ENCODE measurements around the gene RARG. TPM values are rescaled to one million over a fixed set of nuclear protein-coding genes. Genes with fewer than 3 reads are reported as not detected.
A peak's percentile ranks its signal among the peaks of the same experiment; 100 is the strongest.
"Not testable (repeated sequence)": the region's sequence is repeated elsewhere in the genome, so short reads cannot be mapped to it uniquely, and the experiment has no call there.

Gene RARG
- total RNA-seq, 4 donors from 2014 or later, result 15.6 to 26.6 (median 22.9) TPM

GRCh38 chr12:53208877-53209463 lies 23.0 kb downstream of the RARG start:
- no peaks in the 10 kb centered on the region for H3K27me3 ChIP-seq
- peaks cover 0 to 49% of the 10 kb centered on the region in 2 donors for H3K36me3 ChIP-seq
- ATAC-seq, result no peak
- no peak overlapping the region for H3K4me3 ChIP-seq
- 54 to 57% methylated on average over 3 to 7 of the region's 7 CpGs for WGBS, 2 donors (ENCODE audit: low coverage in 1 of 2)
- H3K9me3 ChIP-seq, result no peaks in the 10 kb centered on the region
- H3K4me1 ChIP-seq, result peaks cover 0 to 30% (median 10%) of the 10 kb centered on the region in 3 donors
- no peak for TF ChIP-seq EP300 (IDR thresholded peaks at IDR 0.05)
- TF ChIP-seq POLR2AphosphoS5 (IDR thresholded peaks at IDR 0.05), result no peak
- TF ChIP-seq POLR2A (IDR thresholded peaks at IDR 0.05), result no peak
- no peak for TF ChIP-seq CTCF (IDR thresholded peaks at IDR 0.05)
- H3K27ac ChIP-seq, result peak overlapping the region in 3 of 4 donors; percentile 12 to 41 (median 16)

DNA sequence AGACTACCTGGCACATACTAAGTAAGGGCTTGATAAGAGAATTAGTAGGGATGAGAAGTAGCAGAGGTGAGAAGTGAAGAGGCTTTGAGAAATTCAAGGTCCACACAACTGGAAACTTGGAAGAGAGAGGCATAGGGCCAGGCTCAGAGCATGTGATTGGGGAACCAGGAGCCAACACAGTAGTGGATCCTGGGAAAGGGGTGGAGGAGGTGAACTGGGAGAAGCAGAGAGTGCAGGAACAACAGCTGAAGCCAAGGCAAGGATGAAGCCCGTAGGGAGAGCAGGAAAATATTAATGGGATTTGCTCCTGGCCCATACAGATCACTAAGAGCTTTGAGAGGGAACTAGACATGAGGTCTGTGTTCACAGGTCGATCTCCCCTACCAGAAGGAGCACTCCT lies 23.6 kb downstream of the RARG start:
- peak; percentile 37 for ATAC-seq
- Histone ChIP-seq H3K4me1 (peaks cover 0 to 25% (median 7%) of the 10 kb centered on the region in 3 donors), H3K27me3 (no peaks in the 10 kb centered on the region), H3K36me3 (peaks cover 0 to 44% of the 10 kb centered on the region in 2 donors), H3K4me3 (no peak overlapping the region), H3K27ac (peak overlapping the region in 2 of 4 donors; percentile 12 to 41), H3K9me3 (no peaks in the 10 kb centered on the region)
- TF ChIP-seq EP300 (IDR thresholded peaks at IDR 0.05) (no peak), POLR2A (IDR thresholded peaks at IDR 0.05) (no peak), CTCF (IDR thresholded peaks at IDR 0.05) (no peak), POLR2AphosphoS5 (IDR thresholded peaks at IDR 0.05) (no peak)
- WGBS, 2 donors (ENCODE audit: low coverage in 1 of 2), result 0 to 31% methylated on average over 1 to 2 of the region's 2 CpGs

- Histone ChIP-seq H3K36me3 (peaks cover 0 to 30% of the 10 kb centered on the region in 2 donors), H3K4me3 (no peak within 1 kb of the TSS), H3K9me3 (no peaks in the 10 kb centered on the region), H3K27ac (no peak within 1 kb of the TSS), H3K4me1 (peaks cover 0 to 18% (median 6%) of the 10 kb centered on the region in 3 donors), H3K27me3 (no peaks in the 10 kb centered on the region)
- 63 to 69% methylated on average over 1 to 2 of the region's 5 CpGs for WGBS, 2 donors (ENCODE audit: low coverage in 1 of 2)
- peak; percentile 16 for ATAC-seq
- TF ChIP-seq POLR2AphosphoS5 (IDR thresholded peaks at IDR 0.05) (no peak), POLR2A (IDR thresholded peaks at IDR 0.05) (no peak), EP300 (IDR thresholded peaks at IDR 0.05) (no peak), CTCF (IDR thresholded peaks at IDR 0.05) (no peak)
These were observed 25.0 kb downstream of the RARG start, which contains the start of gene ITGB7 for GRCh38 chr12:53207042-53207441. ITGB7 (minus strand) TSS chr12:53207251; CDS start chr12:53200443, 6,808 bp downstream.

DNA sequence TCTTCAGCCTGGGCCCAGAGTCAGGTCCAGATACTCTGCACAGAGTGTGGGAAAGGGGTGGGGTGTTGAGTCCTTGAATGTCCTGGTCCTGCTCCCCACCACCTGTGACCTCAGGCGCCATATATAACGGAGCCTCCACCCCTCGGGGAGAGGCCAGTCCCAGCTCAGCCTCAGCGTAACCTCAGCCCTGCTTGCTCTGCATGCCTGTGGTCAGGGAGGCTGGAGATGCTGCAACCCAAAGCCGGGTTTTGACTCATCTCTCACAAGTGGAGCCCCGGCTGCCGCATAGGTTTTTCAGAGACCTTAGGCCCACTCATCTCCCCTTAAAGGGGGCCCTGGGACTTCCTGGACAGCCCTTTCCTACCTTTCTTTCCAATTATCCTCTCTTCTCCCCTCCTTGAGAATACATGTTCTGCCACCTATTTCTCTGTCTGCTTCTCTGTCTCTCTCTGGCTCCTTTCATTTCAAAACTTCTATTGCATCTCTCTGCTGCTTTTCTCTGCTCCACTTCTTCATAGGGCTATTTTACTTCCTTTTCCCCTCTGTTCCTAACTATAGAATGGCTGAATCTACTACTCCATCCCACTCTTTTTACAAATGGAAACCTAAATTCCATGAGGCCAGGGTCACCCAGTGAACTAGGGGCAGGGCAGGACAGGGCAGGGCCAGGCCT lies 26.1 kb downstream of the RARG start:
- no peak for ATAC-seq
- Histone ChIP-seq H3K36me3 (peaks cover 0 to 18% of the 10 kb centered on the region in 2 donors), H3K27ac (no peak overlapping the region), H3K9me3 (no peaks in the 10 kb centered on the region), H3K27me3 (no peaks in the 10 kb centered on the region), H3K4me1 (peaks cover 0 to 20% (median 6%) of the 10 kb centered on the region in 3 donors), H3K4me3 (no peak overlapping the region)
- TF ChIP-seq EP300 (IDR thresholded peaks at IDR 0.05) (no peak), POLR2AphosphoS5 (IDR thresholded peaks at IDR 0.05) (no peak)
- WGBS, 2 donors (ENCODE audit: low coverage in 1 of 2), result 69 to 77% methylated on average over 3 to 7 of the region's 7 CpGs

DNA sequence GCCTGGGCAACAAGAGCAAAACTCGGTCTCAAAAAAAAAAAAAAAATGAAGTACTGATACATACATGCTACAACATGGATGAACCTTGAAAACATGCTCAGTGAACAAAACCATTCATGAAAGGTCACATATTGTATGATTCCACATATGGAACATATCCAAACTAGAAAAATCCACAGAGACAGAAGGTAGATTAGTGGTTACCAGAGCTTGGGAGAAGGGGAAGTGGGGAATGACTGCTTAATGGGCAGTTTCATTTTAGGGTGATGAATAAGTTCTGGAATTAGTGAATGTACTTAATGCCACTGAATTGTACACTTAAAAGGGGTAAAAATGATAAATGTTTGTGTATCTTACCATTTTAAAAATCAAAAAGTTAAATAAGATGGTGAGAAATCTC lies 27.7 kb downstream of the RARG start:
- H3K4me1 ChIP-seq, result peaks cover 0 to 24% (median 6%) of the 10 kb centered on the region in 3 donors
- no peak overlapping the region for H3K27ac ChIP-seq
- WGBS, 2 donors (ENCODE audit: low coverage in 1 of 2), result 100% methylated on average over 1 of the region's 1 CpG; no CpG with 5 or more reads in 1 of the 2 donors
- TF ChIP-seq POLR2AphosphoS5 (IDR thresholded peaks at IDR 0.05) (no peak), EP300 (IDR thresholded peaks at IDR 0.05) (no peak), POLR2A (IDR thresholded peaks at IDR 0.05) (no peak), CTCF (IDR thresholded peaks at IDR 0.05) (no peak)
- no peaks in the 10 kb centered on the region for H3K27me3 ChIP-seq
- H3K36me3 ChIP-seq, result peaks cover 0 to 3% of the 10 kb centered on the region in 2 donors
- no peaks in the 10 kb centered on the region for H3K9me3 ChIP-seq
- no peak overlapping the region for H3K4me3 ChIP-seq
- no peak for ATAC-seq

DNA sequence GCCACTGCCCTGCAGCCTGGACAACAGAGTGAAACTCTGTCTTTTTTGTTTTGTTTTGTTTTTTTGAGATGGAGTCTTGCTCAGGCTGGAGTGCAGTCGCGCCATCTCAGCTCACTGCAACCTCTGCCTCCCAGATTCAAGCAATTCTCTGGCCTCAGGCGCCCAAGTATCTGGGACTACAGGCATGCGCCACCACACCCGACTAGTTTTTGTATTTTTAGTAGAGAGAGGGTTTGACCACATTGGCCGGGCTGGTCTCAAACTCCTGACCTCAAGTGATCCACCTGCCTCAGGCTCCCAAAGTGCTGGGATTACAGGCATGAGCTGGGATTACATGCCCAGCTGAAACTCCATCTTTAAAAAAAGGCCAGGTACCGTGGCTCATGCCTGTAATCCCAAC lies 29.7 kb downstream of the RARG start:
- not testable (repeated sequence) for ATAC-seq, H3K9me3 ChIP-seq, H3K27ac ChIP-seq, H3K36me3 ChIP-seq, H3K27me3 ChIP-seq, H3K4me3 ChIP-seq
- H3K4me1 ChIP-seq, result peaks cover 0 to 17% (median 6%) of the 10 kb centered on the region in 3 donors
- WGBS, 2 donors (ENCODE audit: low coverage in 1 of 2), result 83 to 100% methylated on average over 1 of the region's 7 CpGs
